GM18519 (cell line): ENCODE results near the gene NOVA1.

ENCODE experiments used
- ATAC-seq: cut with Tn5 transposase; IDR thresholded peaks from one replicate; pipeline ENCODE4 v1.9.1; 2021; ENCODE audit warnings: mild to moderate bottlenecking, moderate library complexity; ENCODE audit not compliant: unreplicated experiment, low FRiP score

The NOVA1 gene

GRCh38 chr14:26454105-26454504, 143.7 kb downstream of the NOVA1 start:
- no peak for ATAC-seq

- ATAC-seq, result no peak
Observed at GRCh38 chr14:26448181-26448855, 149.5 kb downstream of the NOVA1 start.

GRCh38 chr14:26444822-26445221, 153.0 kb downstream of the NOVA1 start:
- no peak for ATAC-seq

DNA sequence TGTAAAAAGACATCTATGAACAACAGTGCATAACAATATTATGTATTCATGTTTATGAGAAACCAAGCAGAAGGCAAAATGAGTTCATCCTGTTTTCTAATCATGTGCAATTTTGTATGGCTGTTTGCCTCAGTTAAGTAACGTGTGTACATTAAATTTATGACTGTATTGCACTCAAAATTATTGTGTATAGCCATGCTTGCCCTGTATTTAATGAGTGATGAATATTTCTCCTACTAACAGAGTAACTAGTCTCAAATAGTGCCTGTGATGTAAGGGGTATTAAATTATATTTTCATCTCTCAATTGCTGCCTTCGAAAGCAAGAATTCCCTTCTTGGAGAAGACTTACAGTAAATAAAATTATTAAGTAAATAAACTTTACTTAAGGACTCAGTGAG, 154.2 kb downstream of the NOVA1 start:
- ATAC-seq, result no peak

DNA sequence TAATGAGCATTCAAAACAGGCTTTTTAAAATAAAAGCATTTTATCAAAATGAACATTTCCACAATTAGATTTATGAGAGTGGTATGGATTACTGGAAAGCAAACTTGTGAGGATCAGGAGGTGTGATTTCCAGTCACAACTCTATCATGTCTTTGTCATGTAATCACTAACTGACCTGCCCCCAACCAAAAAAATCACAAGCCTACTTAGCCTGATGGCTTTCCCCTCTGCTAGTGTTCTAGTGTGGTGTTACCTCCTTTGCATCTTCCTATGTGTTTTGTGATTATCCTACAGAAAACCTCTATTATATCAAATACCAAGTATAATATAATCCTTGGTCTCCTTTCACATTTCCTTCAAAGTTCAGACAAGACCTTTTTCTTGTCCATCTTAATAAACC, 168.6 kb downstream of the NOVA1 start:
- no peak for ATAC-seq

DNA sequence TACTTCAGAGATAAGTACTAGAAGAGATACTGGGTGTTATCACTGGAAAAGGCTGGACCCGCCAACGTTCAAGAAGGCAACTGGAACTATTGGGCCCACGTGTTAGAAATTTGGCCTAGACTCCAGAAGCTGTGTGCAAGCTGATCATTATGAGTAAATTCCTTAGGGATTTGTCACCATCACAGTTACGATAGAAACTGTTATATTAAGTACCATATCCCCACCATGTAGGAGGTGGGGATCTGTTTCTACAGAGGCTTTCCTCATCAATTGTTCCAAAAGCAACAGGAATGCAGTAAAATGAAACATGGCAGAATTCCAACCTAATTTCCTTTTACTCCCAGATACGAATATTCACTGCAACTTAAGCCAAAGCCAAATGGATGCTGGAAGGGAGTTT, 170.7 kb downstream of the NOVA1 start:
- no peak for ATAC-seq

DNA sequence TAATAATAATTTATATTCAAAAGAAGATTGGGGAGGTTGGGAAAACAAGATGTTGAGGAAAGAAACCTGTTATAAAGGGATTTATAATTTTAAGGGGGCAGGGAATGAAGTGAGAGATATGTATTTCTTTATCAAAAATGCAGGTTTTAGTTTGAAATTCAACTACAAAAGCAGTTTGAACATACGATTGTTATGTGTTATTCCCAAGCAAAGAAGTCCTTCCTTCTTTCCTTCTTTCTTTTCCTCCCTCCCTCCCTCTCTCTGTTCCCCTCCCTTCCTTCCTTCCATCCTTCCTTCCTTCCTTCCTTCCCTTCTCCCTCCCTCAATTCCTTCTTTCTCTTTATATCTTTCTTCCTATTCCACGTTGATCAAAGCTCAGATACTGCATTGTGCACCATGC, 173.3 kb downstream of the NOVA1 start:
- no peak for ATAC-seq

DNA sequence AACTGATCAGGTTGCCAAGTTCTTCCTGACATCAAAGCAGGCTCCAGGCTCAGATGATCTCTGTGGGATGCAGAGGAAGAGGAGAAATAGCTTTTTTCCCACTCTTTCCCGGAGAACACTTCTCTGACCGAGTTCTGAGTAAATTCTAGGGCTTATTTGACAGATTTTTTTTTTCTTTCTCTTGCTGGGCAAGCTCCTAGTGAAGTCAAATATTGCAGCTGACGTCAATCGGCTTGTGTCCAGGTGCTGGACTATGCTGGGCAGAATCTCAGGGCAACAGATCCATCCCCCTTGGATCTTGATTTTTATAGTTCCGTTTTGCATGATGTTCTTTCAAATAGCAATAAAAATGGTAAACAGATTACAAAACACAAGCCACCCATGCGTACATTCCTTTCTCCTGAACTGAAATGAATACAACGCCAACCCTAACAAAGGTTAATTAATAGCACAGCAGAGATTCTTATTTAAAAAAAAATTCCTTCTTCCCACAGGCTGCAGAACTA, 182.2 kb downstream of the NOVA1 start:
- no peak for ATAC-seq

GRCh38 chr14:26414926-26415325, 182.9 kb downstream of the NOVA1 start:
- ATAC-seq, result no peak

DNA sequence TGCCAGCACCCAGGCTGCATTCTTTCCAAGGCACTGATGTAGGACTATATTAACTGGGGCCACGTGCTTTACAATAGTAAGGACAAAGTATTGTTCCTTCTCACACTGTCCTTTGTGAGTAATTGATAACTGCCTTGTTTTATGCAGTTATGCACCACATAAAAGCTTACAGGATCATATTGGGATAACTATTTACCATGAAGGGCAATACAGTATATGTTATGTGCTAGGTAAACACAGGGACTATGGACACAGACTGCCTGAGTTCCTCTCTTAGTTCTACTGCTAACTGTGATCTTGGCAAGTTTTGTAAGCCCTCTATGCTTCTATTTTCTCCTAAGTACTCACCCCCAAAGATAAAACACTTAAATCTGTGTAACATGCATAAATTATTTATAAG, 183.7 kb downstream of the NOVA1 start:
- no peak for ATAC-seq

- no peak for ATAC-seq
Observed at GRCh38 chr14:26412421-26412820, 185.4 kb downstream of the NOVA1 start.

DNA sequence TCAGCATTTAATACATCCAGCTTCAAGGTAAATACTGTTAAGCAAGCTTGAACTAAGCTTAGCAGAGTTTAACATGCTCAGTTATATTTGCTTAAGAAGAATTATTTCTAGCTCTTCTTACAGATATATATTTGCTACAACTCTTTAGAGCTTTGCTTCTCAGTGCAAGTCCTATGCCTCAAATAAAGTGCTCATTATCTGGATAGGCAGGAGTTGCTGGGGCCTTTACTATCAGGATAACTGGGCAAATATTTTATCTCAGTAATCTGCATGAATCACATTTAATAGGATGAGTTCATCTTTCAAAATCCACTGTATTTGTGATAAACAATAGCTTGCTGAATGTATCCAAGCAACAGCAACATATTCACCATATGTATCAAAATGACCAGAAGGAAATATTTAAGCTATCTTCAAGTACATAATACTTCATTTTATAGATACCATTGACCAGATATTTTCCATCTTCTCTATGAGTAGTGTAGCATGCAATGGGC, 187.6 kb downstream of the NOVA1 start:
- no peak for ATAC-seq

DNA sequence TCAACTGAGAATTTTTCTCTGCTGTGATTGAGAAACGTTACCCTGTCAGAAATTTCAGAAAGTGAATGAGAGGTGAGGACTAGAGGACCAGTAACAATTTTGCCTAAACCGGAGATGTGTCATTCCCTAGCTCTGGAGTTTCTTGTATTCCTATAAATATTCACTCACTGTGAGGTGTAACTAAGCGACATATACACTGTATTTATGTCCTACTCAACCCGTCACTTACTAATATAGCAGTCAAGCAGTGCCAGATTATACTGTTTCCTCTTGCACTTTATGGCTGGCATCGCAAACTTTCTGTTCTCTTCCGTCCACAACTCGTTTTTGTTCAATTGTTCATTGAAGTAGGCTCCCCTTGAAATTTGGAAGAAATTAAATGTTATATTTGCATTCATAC, 192.9 kb downstream of the NOVA1 start:
- no peak for ATAC-seq

GRCh38 chr14:26403760-26404159, 194.1 kb downstream of the NOVA1 start:
- no peak for ATAC-seq

GRCh38 chr14:26402126-26402525, 195.7 kb downstream of the NOVA1 start:
- no peak for ATAC-seq

GRCh38 chr14:26401179-26401968, 196.5 kb downstream of the NOVA1 start:
- no peak for ATAC-seq

GRCh38 chr14:26400373-26400772, 197.5 kb downstream of the NOVA1 start:
- no peak for ATAC-seq

DNA sequence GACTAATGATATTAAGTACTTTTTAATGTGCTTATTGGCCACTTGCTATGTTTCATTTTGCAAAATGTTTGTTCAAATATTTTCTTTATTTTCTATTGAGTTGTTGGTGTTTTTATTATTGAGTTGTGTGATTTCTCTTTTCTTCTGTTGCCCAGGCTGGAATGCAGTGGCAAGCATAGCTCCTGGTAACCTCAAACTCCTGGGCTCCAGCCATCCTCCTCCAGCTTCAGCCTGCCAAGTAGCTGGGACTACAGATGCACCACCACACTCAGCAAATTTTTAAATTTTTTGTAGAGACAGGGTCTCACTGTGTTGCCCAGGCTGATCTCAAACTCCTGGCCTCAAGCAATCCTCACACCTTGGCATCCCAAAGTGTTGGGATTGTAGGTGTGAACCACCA, 199.2 kb downstream of the NOVA1 start:
- no peak for ATAC-seq
